NOMO-1 treated with dmso at 0.1 percent for 144 hours (cell line): Measurements from ENCODE around the gene FNDC3A.
"Not testable (repeated sequence)": the region's sequence is repeated elsewhere in the genome, so short reads cannot be mapped to it uniquely, and the experiment has no call there.

Experiments
- DNase-seq: peaks from one replicate; lab custom pipeline; 2025; ENCODE audit not compliant: unreplicated experiment; lab: John Stamatoyannopoulos, UW

The FNDC3A gene

GRCh38 chr13:48976576-48977285, 1.0 kb downstream of the FNDC3A start:
- no peak for DNase-seq

DNA sequence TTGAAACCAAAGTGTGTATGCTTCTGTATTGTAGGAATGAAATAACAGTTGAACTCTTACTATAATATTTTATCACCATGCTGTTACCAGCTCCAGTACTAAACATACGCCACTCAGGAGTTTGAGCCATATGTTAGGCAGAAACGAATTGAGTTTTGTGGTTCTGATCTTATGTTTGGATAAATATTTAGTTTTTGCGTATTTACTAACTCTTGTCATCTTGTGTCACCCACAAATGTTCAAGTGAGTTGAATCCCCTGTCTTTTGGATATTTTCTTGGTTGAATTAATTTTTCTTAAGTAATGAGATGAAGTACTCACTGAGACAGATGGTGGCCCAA, 1.5 kb downstream of the FNDC3A start:
- DNase-seq = no peak

GRCh38 chr13:48977973-48978372, 2.3 kb downstream of the FNDC3A start:
- DNase-seq = no peak

GRCh38 chr13:48978942-48979601, 3.4 kb downstream of the FNDC3A start:
- DNase-seq = no peak

DNA sequence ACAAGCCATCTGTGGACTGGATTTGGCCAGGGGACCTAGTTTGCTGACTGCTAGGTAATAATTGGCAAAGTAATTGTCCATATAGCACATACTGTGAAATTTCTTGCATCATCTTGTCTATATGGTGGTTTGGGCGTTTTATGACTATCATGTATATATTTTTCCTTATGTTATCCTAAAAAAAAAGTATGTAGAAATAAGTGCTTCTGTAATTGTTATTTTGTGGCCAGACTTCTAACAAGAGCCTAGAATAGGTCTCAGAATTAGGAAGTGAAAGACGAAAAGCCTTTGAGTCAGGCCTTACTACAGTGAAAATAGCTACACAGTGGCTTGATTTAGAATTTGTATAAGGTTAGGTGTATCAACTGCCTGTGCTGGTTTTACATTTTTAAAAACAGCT, 4.2 kb downstream of the FNDC3A start:
- peak; percentile 71 for DNase-seq

GRCh38 chr13:48983331-48983730, 7.6 kb downstream of the FNDC3A start:
- no peak for DNase-seq

GRCh38 chr13:48985756-48986155, 10.0 kb downstream of the FNDC3A start:
- no peak for DNase-seq

DNA sequence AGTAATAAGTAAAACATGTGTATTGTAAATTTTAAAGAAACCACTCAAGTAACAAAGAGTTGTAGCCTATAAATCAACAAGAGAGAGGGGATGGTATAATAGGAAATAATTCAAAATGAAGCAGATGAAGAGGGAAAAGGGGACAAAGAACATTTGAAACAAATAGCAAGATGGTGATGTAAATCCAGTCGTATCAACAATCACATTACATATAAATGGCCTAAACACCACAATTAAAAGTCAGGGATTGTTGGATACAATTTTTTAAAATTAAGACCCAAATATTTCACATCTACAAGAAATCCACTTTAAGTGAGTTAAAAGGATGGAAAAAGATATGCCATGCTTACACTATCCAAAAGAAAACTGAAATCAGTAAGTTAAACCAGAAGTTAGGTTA, 15.2 kb downstream of the FNDC3A start:
- DNase-seq = no peak

- no peak for DNase-seq
These were observed 17.4 kb downstream of the FNDC3A start for GRCh38 chr13:48993150-48993549.

DNA sequence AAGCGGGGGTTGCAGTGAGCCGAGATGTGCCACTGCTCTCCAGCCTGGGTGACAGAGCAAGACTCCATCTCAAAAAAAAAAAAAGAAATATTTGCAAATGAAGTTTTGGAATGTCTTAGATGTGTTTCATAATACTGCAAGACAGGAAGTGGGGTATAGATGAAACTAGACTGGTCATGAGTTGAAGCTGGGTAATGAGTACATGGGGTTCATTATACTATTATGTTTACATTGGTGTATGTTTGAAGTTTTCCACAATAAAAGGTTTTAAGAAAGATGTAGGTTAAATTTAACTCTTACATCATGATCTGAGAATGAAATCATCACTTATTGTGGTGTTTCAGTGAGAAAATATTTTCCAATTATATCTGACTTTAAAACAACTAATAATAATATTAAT, 19.0 kb downstream of the FNDC3A start:
- DNase-seq = no peak

DNA sequence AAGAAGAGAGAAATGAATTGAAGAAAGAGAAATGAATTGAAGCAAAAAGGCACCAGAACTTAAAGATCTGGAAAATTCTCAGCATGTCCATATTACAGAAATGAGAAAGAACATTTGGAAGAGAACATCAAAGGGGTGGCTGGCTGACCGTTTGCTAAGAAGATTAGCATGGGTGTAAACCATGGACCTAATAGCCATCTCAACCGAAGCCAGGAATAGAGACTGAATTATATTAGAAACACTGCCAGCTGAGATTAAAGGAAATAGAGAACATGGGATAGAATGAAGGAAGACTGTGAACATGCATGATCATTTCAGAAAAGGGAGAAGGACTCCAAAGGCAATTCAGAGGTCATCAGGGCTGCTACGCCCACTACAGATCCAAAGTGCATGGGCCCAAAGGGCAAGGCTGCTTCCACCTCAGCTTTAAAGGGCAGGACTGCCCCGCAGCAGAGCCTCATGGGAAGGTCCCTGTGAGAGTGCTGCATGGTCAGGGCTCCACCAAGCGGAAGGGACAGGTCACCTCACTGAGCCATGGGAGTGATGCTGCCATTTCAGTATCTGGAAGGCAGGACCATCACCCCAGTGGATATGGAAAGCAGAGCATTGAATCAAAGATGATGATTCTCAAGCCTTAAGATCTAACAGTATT, 23.1 kb downstream of the FNDC3A start:
- DNase-seq = no peak

- DNase-seq = no peak
These were observed 24.5 kb downstream of the FNDC3A start for GRCh38 chr13:49000247-49000646.

- not testable (repeated sequence) for DNase-seq
These were observed 43.4 kb downstream of the FNDC3A start for GRCh38 chr13:49018986-49019635.

DNA sequence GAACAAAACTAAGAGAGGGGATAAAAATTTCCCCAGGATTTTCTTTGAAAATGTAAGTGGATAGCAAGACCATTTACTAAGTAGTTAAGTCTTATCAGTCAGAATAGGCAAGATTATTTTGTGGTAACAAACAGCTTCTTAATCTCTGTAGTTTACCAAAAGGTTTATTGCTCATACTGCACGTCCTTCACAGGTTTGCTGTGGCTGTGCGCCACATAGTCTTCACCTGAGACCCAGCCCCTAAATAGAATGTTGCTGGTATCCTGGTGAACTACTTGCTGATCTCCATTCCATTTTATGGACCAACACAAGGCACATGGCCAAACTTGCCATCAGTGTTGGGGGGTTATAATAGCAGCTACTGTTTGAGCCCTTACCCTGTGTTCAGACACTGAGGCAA, 44.6 kb downstream of the FNDC3A start:
- DNase-seq = no peak

GRCh38 chr13:49020940-49021553, 45.3 kb downstream of the FNDC3A start:
- DNase-seq = no peak

DNA sequence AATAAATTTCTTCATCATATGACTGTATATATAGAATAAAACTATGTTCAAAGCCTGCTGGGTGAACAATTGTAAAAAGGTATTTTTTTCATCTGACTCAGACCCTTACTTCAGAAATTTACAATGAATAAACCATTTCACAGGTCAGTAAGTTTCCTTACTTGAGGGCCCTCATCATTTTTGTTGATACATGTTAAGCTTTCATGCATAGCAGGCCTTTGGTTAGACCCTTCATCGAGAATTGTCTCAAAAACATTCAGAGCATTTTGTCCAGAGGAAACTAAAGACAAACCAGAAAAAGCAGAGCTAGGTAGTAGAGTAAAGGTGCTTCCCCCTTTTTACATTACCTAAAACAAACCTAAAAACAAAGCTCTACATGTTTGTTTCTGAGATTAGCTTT, 46.2 kb downstream of the FNDC3A start:
- DNase-seq = no peak

DNA sequence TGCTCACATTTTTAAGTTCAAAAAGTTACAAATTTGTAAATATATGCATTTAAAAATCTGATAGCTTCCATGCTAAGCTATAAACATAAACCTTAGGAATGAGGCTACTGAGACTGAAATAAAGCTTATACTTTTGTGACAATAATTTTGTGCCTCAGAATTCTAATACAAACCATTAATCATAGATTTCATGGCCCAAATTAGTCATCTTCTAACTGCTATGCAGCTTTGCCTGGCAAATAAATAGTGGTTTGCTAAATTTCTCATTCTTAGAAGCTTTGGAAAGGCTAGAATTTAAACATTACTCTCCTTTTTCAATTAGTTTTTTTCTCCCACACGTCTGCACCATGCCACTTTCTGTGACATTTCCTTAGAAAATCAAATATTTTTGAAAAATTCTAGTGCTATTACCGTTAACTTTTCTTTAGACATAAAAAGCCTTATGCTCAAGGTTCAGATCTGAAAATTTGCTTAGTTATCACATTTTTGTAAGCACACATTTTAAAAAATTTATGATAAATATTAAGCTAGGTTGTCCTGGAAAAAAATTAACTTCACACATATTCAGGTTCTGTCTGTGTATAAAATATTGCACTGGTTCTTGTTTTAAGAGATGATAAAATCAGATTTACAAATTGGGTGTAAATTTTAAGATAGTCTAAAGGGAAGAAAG, 46.9 kb downstream of the FNDC3A start:
- DNase-seq = no peak

DNA sequence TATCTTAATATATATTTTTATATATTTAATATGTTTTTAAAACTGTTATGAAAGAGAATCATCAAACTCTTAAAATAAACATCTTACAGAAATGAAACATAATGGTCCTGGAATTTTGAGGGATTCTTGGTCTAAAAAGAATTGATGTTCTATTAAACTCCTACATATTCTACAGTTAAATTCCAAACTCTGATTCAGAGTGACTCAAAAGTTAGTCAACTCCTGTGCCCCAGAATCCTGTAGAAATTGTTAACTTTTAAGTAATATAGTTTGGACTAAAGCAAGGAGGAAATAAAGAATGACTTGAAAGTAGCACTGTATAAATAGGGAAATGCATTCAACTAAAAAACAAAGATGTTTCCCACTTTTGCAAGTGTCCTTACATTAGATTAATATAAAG, 47.7 kb downstream of the FNDC3A start:
- no peak for DNase-seq

DNA sequence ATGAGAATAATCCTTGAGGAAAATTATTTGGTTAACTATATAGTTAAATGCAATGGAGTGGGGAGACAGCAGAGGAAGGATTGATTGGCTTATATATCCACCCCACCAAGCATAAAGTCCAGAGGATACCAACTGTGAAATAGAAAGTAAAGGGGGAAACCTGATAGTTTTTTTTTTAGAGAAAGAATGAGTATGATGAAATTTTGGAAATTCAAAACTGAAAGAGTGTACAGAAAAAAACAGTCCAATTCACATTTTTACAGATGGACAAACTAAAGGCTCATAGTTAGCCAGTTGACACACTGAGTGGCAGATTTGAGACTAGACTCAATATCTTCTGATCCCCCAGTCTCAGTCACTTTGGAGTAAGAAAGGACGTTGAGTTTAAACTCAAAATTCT, 51.1 kb downstream of the FNDC3A start:
- no peak for DNase-seq

DNA sequence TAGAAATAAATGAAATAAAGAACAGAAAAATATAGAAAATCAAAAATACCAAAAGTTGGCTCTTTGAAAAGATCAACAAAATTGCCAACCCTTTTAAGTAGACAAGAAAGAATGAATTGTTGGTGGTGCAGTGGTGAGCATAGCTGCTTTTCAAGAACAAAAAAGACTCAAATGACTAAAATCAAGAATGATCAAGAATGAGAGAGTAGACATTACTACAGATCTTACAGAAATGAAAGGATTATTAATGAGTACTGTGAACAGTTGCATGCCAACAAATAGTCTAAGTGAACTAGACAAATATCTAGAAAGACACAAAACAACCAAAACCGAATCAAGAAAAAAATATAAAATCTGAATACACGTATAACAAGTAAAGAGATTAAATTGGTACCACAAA, 53.9 kb downstream of the FNDC3A start:
- DNase-seq = no peak

- DNase-seq = no peak
These were observed 54.5 kb downstream of the FNDC3A start for GRCh38 chr13:49030213-49030612.
